GM19372 (cell line): ENCODE data around the gene COQ9.
"Not testable (repeated sequence)": the region's sequence is repeated elsewhere in the genome, so short reads cannot be mapped to it uniquely, and the experiment has no call there.

Experiments used
- ATAC-seq: cut with Tn5 transposase; IDR thresholded peaks from one replicate; pipeline ENCODE4 v1.9.1; 2021; ENCODE audit warnings: mild to moderate bottlenecking, low read depth, moderate library complexity; ENCODE audit not compliant: unreplicated experiment

COQ9 gene

DNA sequence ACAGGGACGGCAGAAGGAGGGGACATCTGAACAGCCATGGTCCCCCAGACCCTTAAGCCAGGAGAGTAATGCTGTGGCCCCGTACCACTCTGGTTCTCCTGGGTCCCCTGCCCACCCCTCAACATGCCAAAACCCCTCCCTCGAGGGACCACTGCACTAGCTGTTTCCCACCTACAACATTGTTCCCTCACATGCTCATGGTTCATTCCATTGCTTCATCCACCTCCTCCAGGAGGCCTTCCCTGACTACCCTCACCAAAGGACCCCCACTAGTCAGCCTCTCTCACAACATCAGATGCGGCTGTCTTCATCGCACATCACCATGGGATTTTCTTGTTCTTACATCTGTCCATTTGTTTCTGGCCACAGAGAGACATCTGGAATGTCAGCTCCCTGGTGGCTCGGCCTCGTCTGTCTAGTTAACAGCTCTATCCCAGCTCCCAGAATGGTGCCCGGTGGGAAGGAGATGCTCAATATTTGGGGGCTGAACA is 37.3 kb downstream of the COQ9 start:
- no peak for ATAC-seq

DNA sequence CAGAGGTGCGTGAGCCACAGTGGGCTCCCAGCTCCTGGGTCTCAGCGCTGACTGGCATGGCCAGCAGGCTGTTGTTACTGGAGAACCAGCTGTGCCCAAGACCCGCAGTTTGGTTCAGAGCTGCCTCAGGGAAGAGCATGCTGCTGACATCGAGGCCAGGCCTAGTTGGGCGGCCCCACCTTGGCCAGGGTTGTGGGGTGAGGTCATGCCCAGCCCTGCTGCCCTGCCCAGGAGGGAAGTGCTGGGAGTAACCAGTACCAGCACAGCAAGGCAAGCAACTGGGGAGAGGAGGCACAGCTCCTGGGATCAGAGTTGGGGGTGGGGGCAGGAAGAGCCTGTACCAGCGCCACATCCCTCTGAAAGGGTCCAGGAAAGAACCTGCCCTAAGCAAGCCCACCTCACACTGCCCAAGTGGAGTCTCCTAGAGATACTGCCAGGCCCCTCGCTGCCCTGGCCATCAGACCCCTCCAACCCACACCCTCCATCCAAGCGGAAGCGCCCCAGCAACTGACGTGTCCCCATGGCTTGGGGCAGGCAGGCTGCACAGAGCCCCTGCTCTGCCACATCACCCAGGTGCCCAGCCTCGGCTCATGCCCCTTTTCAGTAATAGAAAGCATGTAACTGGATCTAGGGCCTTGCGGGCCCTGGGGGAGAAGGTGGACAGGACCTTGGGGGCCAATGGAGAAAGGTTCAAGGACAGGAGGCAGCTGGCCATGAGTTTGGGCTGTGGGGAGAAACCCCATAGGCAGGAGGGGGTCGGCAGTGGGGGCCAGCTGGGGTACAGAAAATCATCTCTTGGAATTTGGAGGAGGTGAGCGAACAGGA is 38.0 kb downstream of the COQ9 start:
- no peak for ATAC-seq

DNA sequence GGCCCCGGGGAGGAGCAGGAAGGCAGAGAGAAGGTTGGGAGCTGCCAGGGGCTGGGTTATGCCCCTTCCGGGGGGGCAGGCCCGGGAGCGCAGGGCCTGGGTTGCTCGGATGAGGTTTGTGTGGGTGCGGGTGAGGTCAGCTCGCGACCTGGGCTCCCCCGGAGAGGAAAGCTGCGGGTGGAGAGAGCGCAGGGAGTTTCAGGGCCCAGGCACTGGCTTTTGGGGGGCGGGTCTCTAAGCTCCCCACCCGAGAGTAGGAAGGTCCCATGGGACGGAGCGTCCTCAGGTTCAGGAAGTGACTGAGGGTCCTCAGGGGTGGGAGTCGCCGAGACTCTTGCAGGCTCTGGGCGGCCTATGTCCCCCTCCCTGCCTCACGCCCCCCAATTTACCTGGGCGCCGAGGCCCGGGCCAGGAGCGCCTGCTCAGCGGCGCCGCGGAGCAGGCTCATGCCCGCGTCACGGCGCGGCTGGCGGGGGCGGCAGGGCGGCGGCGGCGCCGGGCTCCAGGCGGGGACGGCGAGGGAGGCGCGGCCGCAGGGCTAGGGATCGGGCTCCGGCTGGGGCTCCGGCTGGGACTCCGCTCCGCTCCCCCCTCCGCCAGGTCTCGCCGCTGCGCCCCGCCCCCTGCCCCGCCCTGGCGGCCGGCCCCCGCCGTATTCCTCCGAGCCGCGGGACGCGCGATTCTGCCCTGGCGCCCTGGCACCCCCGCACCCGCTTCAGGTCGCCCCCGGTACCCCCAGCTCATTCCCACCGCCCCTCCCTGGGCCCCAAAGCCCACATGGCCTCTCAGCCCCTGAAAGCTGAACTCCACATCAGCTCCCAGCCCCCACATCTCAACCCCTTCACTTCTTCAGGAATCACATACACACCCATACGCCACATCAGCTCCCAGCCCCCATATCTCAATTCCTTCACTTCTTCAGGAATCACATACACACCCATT is 38.9 kb downstream of the COQ9 start, which contains the start of gene DOK4:
DOK4 (minus strand) TSS at position 578 of the 942 bp plus-strand sequence. CDS start 6,986 bp downstream, outside the sequence.
- peak; percentile 83 for ATAC-seq

DNA sequence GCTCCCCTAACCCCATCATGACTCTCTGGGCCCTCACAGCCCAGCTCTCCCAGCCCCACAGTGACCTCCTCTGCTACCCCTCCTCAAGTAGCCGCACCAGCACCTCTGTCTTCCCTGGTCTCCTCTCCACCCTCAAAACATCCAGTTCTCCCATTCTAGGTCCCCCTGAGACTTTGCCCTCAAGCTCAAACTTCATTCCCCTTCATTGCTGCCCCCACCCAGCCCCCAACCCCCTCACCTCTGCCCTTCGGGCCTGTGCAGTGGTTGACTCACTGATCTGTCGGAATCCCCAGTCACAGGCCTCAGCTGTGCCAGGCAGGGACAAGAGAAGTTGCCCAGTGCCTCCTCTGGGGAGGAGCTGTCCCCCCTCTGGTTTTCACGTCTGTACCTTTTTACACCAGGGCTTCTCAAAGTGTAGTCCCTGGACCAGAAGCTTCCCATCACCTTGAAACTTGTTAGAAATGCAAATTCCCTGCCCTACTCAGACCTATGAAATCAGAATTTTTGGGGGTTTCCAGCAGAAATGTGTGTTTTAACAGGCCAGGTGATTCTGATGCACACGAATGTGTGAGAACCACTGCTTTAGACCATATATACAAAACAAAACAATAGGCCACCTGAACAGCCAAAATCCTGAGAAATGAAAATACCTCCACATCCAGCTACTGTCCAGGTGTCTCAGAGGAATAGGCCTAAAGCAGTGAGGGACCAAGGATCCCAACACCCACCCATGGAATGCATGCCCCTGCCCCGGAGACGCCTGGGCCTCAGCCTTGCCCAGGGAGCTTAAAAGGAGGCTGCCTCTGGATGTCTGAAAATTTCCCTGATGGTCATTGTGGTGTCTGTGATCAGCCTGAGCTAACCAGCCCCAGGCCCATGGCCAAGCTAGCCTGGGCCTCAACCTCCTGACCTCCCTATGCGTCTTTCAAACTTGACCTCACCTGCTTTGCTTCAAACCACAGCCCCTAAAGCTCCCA is 39.9 kb downstream of the COQ9 start:
- ATAC-seq = no peak

DNA sequence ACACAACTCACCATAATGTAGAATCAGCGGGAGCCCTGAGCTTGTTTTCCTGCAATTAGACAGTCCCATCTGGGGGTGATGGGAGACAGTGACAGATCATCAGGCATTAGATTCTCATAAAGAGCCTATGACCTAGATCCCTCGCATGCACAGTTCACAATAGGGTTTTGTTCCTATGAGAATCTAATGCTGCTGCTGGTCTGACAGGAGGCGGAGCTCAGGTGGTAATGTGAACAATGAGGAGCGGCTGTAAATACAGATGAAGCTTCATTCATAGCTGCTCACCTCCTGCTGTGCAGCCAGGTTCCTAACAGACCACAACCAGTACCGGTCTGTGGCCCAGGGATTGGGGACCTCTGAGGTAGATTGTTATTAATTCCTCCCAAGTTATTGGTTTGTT is 42.0 kb downstream of the COQ9 start:
- ATAC-seq = no peak

DNA sequence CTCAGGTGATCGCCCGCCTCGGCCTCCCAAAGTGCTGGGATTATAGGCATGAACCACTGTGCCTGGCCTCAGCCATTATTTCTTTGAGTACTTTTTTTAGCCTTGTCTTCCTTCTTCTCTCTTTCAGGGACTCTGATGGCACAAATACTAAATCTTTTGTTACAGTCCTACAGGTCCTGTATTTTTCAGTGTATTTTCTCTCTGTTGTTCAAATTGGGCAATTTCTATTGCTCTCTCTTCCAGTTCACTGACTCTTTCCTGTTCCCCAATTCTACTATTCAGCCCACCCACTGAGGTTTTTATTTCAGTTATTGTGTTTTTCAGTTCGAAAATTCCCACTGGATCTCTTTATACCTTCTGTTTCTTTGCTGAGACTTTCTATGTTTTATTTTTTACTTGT is 46.5 kb downstream of the COQ9 start:
- ATAC-seq = no peak

DNA sequence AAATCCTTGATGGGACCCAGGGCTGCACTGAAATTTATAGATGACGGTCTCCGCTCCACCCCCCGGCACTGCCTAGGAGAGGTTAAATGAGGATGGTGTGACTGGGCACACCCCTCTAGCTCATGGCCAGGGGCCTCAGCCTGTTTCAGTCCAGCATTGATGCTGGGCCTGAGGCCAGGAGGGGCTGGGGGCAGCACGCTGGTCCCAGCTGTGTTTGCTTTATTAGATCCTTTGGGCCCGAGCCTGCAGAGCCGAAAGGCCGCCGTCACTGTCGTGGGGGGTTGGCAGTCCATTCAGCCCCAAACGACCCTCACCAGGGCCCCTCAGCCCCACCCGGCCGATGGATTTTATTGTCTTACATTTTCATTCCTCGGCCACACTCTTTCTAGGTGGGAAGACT is 49.8 kb downstream of the COQ9 start:
- ATAC-seq = no peak

DNA sequence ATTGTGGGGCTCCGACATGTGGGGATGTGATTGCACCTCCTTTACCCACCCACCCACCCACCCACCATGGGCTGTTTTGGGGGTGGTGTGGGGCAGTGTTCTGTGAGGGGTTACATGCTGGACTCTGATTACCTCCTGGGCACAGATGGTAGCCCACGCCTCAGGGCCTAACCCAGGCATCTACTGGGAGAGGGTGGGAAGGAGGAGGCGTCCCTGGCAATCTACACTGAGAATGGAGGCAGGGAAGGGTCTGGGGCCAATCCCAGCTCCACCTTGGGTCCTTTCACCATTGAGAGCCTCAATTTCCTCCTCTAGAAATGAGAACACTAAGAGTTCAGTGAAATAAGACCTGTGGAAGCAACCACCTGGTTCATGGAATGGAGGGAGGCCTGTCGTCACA is 50.8 kb downstream of the COQ9 start:
- no peak for ATAC-seq

DNA sequence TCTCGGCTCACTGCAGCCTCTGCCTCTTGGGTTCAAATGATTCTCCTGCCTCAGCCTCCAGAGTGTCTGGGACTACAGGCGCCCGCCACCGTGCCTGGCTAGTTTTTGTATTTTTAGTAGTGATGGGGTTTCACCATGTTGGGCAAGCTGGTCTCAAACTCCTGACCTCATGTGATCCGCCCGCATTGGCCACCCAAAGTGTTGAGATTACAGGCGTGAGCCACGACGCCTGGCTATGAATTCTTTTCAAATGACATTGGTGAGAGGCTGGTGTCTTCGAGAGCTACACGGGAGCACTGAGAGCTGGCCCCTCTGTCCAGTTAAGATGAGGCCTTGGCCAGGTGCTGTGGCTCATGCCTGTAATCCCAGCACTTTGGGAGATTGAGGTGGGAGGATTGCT is 52.7 kb downstream of the COQ9 start:
- ATAC-seq = not testable (repeated sequence)

DNA sequence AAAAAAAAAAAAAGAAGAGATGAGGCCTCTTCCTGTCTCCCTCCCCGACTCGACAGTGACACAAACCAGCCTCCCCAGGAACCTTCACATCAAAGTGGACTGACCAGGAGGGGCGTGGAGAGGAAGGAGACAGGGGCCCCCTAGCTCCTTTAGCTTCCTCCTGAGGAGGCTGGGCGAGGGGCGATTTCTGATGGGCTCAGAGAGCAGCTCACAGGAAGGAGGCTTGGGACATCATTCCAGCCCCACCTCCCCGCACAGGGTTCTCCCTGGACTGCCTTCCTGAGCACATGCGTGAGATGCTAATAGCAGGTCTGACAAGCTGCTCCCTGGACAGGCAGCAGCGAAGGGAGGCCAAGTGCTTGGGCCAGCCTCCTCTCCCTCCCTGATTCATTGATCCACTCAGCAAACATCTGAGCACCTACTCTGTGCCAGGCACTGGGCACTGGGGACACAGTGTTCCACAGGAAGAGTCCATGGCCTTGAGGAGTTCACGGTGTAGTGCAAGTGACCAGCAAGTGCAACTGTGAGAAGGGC is 53.4 kb downstream of the COQ9 start:
- no peak for ATAC-seq

DNA sequence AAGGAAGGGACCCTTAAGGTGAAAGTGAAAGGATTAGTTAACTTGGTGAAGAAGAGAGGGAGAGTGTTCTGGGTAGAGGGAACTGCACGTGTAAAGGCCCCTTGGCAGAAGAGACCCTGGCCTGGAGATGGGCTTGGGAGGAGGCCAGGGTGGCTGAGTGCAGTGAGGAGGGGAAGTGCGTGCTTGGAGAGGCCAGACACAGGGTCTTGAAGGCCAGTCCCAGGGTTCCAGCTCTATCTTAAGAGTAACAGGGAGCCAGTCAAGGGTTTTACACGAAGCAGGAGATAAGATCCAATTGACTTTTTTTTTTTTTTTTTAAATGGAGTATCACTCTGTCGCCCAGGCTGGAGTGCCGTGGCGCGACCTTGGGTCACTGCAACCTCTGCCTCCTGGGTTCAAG is 54.2 kb downstream of the COQ9 start:
- no peak for ATAC-seq

DNA sequence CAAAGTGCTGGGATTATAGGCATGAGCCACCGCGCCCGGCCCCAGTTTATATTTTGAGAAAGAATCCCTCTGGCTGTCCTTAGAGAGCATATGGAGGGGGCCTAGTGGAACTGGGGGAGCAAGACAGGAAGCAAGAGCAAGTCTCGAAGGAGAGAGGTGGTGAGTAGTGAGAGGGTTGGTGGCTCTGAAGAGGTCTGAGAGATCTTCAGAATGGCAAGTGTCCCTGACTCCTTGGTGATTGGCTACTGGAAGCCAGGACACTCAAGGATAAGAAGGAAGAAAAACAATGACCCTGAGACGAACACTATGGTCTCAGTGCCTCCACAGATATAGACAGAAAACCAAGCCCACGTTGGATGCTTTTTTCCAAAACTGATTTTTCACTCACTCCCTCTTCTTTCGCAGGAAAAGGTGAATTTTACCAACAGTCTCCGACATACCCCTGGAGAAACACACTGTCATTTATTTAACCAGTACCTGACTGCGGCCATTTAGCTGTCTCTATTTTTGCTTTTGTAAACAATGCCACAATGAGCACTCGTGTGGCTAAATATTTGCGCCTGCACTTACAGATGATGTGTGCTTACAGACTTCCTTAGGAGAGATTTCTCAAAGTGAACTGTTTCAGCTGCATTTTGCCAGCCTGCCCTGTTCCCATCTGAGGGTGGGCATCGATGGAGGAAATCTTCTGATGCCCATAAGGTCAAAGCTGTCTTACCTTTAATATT is 54.9 kb downstream of the COQ9 start:
- no peak for ATAC-seq

DNA sequence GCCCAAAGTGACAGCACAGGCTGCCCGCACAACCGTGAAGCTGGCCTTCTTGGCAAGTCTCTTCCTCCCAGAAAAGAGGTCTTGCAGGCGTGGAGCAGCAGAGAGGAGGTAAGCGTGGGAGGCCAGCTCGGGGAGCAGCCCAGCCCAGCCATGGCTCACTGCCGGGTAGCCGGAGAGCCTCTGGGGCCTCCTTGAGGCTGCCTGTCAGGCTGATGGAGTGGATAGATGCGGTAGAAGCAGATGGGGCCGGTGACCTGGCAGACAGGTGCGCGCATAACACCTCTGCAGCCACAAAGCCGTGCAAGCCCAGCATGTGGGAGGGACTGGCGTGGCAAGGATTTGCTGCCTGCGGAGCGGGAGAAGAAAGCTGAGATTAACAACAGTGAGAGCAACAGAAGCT is 56.1 kb downstream of the COQ9 start:
- no peak for ATAC-seq

DNA sequence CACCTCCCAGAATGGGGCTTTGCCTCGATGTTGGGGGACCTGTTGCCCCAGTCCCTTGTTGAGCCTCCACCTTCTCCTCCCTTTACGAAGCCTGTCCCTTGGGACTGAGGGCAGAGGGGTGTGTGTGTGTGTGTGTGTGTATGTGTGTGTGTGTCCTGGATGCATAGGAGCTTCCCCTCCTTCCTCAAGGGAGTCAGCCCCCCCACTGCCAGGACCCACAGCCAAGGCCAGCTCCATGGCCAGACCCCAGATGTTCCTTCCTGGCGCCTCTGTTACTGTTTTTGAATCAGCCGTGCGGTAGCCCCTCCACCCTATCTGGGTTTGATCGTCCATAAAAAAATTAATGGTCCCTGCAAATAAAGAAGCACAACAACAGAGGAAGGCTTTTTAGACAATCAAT is 56.7 kb downstream of the COQ9 start:
- no peak for ATAC-seq

DNA sequence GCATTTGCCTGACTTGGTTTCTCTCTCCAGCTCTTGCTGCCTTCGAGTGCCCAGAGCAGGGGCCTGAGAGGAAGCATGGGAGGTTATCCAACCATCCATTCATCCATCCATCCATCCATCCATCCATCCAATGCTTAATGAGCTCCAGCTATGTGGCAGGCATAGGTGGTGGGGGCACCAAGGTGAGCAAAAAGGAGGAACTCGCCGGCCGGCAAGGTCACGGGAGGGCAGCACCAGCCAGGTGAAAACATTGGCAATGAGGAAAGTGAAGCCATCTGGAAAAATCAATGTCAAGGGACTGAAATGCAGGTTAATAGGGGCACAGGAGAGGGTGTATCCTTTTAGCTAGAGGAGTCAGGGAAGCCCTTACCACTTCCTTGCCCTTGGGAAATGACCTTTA is 57.2 kb downstream of the COQ9 start:
- ATAC-seq = no peak

DNA sequence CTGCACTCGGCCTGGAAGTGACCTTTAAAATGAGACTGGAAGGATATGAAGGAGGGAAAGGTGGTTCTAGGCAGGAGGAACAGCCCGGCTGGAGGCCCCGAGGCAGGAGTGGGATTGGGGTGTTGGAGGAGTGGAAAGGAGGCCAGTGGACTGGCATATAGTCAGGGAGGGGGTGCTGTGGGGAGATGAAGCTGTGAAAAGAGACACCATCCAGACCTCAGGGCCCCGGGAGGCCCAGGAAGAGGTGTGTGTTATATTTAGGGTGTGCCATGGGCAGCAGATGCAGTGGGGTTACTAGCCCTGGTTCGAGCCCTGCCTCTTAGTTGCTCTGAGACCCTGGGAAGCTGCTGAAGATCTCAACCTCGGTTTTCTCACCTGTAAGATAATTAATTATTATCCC is 57.9 kb downstream of the COQ9 start:
- ATAC-seq = no peak

DNA sequence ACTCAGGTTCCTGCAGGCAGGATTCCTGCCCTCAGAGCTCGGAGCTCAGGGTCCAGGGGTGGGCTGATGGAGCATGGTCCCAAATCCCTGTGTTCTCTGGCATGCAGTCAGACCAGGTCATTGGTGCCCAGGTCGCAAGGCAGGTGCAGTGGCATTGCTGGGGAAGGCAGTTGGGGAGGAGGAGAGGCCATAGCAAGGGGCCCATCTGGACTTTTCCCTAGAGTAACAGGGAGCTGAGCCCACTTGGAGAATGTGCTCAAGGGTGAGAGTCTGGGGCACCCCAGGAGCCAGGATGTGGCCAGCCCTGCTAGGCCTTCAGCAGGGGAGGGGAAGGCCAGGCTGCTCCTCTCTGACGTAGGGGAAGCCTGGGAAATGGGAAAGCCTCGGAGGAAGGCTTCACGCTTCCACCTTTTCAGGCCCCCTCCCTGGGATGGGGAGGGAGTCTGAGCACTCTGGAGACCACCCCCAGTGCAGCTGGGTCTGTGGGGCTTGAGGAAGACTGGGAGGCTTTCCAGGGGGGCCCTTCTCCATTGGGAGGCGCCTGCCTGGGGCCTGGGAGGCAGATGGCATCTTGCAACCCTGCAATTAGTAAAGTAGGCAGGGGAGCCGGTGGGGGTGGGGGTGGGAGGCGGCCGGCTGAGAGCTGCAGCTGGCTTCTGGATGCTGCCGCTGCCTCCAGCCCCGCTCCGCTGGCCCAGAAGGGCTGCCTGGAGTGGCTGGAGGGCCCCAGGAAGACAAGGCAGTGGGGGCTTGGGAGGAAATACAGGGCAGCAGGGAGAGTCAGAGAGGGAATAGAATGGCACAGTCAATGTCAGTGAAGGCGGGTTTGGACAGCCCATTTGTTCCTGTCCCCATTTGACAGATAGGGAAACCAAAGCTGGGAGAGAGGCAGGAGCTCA is 60.1 kb downstream of the COQ9 start:
- no peak for ATAC-seq

DNA sequence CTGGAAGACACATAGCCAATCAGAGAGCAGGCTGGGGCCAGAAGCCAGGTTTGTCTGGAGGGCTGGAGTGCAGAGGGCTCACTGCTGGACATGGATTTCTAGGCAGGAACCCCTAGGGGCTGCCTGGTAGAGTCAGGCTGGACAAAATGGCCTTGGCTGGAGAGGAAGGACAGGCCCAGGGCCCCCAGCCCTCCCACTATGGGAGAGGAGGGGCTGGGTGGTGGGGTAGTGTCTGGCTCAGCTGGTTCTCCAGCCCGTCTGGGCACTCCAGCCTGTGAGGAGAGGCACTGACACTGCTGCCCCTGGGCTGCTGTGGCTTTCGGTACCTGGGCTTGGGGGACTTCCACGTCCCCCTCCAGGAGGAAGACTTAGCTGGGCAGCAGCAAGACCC is 60.8 kb downstream of the COQ9 start:
- no peak for ATAC-seq
